Stimulated activated CD4-positive, alpha-beta T cell treated with anti-CD3 and anti-CD28 coated beads, Interleukin-12 subunit alpha, Interleukin-12 subunit beta, amount 100 ng/mL, for 48 hours (primary cell): ENCODE data around the gene DNAJC4.

Experiments used
- DNase-seq, 3 donors: peaks; one replicate each; pipeline ENCODE4 v3.0.0-alpha.2; 2020; ENCODE audit warnings: low read depth in 2 of 3, low spot score in 1 of 3

The DNAJC4 gene

DNA sequence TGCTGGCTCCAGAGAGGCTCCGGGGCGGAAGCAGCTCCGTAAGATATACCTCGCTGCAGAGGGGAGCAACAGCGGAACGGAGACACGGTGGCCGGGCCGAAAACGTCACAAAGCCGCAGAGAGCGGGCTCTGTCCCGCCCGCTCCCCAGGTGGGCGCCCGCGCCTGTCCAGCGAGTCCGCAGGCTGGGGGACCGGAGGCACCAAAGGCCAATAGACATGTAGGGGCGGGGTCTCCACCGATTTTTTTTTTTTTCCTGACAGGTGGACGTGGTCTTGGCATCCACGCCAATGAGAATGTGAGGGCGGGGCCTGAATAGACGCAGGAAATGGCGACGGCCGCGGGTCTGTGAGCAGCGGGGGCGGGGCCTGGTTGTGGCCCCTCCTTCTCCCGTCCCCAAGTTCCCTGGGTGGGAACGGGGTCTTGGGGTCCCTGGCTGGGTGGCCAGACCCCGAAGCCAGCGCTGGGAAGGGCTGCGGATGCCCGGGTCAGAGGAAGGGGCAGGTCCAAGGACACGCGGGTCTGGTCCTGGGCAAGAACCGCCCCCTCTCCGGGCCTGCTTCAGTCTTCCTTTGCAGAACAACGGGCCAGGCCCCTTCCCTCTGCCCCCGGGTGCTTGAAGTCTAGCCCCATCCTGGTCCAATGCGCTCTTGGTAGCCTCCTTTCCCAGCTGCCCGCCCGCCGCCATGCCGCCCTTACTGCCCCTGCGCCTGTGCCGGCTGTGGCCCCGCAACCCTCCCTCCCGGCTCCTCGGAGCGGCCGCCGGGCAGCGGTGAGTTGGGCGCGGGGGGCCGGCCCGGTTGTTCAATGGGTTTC is at the start of gene DNAJC4:
Gene DNAJC4, plus strand, starts transcription at position 378 of the 814 bp plus-strand sequence. Its CDS starts 307 bp downstream, at position 685.
- peak; percentile 76 to 87 (median 85) for DNase-seq

DNA sequence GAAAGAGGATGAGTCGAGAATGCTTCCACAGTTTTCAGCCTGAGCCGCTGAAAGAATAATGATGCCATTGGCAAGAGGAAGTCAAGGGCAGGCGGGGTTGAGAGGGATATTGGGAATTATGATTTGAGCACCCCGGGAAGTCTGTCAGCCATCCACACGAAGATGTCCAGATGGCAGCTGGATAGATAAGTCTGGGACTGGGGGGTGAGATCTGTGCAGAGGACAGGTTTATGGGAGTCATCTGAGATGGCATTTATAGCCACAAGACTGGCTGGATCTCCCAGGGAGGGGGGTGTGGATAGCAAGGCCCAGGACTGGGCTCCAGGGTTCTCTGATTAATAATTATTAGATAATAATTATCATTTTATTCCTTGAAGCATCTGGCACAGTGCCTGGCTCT is 49.5 kb upstream of the DNAJC4 start:
- DNase-seq: no peak

GRCh38 chr11:64181506-64182411 is 48.6 kb upstream of the DNAJC4 start:
- DNase-seq: peak in 2 of 3 donors; percentile 12 to 38

DNA sequence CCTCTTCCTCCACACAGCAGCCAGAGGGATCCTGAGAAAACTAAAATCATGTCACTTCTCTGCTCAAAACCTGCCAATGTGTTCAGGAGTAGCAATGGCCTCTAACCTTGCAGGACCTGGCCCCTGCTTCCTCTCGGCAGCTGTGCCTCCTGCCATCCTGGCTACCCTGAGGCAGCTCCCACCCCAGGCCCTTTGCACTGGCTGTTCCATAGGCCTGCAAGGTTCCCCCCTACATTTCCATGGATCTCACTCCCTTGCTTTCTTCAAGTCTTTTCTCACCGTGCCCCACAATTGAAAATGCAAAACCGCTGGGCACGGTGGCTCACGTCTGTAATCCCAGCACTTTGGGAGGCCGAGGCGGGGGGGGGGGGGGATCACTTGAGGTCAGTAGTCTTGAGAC is 46.5 kb upstream of the DNAJC4 start:
- DNase-seq: no peak

DNA sequence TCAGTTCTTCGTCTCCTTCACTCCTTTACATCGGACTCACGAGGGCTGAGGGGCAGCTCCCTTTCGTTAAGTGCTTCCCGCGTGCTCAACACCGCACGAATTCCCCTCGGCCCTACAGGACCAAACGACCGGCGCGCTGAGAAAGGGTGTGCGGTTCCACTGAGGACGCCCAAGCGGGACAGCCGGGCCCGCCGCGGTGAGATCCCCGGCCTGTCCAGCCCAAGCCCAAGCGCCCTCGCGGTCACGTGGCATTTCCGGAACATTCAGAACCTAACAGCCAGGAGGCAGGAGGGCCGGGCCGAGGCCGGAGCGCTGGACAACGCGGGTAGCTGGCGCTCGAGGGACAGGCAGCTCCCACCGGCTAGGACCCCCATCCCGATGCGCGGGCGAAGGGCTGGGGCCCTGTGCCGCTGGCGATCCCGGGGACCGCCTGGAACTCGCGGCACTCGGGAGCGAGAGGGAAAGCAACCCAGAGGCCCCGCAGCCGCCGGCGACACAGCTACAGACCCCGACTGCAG is 45.1 kb upstream of the DNAJC4 start:
- no peak for DNase-seq

- DNase-seq: peak; percentile 98 to 99 (median 99)
These were observed 44.5 kb upstream of the DNAJC4 start, which contains the start of gene STIP1 for GRCh38 chr11:64185693-64186491. STIP1 (plus strand) TSS chr11:64186171; CDS start chr11:64186262, 91 bp downstream.

- peak in 2 of 3 donors; percentile 34 for DNase-seq
These were observed 43.7 kb upstream of the DNAJC4 start for GRCh38 chr11:64186492-64187165.

DNA sequence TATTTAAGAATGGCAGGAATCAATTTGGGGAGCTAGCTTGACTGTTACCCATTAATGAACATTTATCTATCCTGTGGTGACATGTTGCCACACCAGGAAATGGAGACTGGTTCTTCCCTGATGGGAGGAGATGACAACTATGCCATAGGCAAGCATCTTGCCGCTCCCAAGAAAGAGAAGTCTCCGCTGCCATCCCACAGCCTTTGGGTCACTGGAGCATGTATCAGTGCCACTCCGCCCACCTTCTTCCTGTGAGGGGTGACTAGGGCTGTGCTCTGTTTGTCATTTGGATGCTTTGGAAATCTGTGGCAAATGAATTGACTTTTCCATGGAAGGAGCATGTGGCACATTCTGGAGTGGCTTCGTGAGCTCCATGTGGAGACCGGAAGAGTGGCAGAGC is 37.9 kb upstream of the DNAJC4 start:
- DNase-seq: no peak

- no peak for DNase-seq
These were observed 33.7 kb upstream of the DNAJC4 start for GRCh38 chr11:64196626-64197025.

DNA sequence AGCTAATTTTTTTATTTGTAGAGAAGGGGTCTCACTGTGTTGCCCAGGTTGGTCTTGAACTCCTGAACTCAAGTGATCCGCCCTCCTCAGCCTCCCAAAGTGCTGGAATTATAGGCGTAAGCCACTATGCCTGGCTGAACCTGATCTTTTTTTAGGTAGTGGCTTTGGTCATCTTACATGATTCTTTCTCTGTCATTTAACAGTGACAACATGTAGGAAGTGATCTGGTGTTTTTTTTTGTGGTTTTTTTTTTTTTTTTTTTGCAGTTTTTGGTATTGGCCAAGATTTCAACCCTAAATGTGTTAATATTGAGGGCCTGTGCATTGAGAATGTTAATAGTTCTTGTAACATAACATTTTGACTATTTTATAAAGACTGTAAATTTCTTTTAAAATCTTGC is 31.8 kb upstream of the DNAJC4 start:
- DNase-seq: no peak

DNA sequence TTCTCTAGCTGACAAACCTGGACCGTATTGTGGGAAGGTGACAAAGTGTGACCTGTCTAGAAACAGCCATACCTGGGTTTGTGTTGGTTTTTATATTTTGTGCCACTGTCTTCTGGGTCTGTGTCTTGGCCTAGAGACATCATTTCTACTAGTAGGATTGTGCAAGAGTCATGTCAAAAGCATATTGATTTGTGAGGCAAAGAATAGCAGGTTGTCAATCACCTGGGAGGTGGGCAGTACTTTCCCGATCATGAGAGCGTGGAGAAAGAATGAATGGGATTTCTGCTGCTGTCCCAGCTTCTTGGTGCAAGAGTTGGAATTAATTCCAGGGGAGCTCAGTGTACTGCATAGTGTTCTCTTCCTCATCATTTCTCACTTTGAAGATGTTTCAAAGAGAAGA is 28.8 kb upstream of the DNAJC4 start:
- DNase-seq: no peak

GRCh38 chr11:64202992-64203391 is 27.4 kb upstream of the DNAJC4 start:
- DNase-seq: no peak

DNA sequence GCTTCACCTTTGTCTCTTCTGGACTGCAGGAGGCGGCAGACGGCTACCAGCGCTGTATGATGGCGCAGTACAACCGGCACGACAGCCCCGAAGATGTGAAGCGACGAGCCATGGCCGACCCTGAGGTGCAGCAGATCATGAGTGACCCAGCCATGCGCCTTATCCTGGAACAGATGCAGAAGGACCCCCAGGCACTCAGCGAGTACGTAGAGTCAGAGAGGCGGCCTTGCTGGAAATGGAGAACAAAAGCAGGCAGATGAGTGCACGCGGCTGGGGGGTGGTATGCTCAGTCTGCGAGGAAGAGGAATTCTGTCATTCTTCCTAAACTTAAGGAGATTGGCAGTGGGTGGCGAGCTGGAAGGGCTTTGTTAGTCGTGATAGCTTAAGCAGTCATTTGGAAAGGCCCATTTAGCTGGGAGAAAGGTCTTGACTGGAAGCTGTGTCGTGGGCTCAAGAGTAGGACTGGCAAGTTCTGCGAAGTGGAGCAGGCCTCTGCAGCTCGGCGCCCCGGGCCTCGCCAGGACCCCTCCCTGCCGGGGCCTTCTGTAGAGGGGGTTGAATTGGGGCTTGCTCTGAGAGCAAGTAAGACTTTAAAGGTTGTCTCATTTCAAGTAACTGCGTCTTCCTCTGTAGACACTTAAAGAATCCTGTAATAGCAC is 26.8 kb upstream of the DNAJC4 start:
- no peak for DNase-seq

DNA sequence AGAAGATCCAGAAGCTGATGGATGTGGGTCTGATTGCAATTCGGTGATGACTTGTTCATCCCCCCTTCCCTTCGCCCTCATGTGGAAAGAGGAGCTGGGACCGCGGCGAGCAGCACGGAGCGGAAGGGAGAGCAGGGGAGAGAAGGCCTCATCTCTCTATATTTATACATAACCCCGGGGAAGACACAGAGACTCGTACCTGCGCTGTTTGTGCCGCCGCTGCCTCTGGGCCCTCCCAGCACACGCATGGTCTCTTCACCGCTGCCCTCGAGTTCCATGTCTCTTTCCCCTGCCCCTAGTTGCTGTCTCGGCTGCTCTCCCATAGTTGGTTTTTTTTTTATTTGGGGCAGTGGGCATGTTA is 26.3 kb upstream of the DNAJC4 start:
- no peak for DNase-seq

- DNase-seq: peak; percentile 60 to 71 (median 65)
These were observed 25.8 kb upstream of the DNAJC4 start for GRCh38 chr11:64204464-64204989.

GRCh38 chr11:64206457-64207255 is 23.7 kb upstream of the DNAJC4 start, which contains the start of gene FERMT3:
FERMT3 (plus strand) TSS chr11:64206721; CDS start chr11:64207365, 644 bp downstream.
- peak; percentile 65 to 74 (median 66) for DNase-seq

DNA sequence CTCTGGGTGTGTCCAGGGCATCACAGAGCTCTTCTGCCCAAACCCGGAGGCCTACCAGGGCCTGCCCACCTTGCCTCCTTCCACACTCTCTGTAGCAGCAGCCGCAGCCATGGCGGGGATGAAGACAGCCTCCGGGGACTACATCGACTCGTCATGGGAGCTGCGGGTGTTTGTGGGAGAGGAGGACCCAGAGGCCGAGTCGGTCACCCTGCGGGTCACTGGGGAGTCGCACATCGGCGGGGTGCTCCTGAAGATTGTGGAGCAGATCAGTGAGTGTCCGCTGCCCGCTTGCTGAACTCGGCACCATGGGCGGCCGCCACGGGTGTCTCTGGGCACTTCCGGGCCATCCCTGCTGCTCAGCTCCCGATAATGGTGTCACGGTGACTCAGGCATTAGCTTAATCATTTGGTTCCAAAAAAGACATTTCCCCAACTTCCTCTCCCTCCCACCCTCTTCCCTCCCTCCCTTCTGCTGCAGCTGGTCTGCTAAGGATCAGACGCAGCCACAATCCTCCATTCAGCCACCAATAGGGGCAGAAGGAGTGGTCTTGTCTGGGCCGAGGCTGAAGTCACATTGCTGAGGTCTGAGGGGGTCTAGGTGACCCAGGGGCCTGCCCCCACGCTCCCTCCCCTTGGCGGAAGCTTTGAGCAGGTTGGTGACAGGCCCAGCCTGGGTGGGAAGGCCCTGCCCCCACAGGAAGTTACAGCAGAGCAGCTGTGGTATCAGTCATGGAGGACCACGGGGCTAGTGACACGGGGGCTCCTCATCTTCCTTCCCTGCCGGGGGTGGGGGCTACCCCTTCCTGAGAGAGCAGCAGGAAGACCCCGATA is 22.9 kb upstream of the DNAJC4 start:
- peak; percentile 70 to 77 (median 74) for DNase-seq
